CD4-positive, CD25-positive, alpha-beta regulatory T cell (primary cell): ENCODE results near the gene CACNB4. TPM values are rescaled to one million over a fixed set of nuclear protein-coding genes. Genes with fewer than 3 reads are reported as not detected.
"Not testable (repeated sequence)": the region's sequence is repeated elsewhere in the genome, so short reads cannot be mapped to it uniquely, and the experiment has no call there.

Experiments used
- ATAC-seq, 2 donors: fragments of 150-1000 bp; cut with Tn5 transposase; one replicate each; pipeline ENCODE4 v1.10.0; 2021; ENCODE audit warnings: low read depth in 2 of 2, moderate number of reproducible peaks in 2 of 2, moderate library complexity in 1 of 2
- DNase-seq, 3 donors: peaks; one replicate each; pipeline versions ENCODE4 v3.0.0 to v3.0.0-alpha.2; 2012 to 2022; ENCODE audit warnings: mixed read lengths in 1 of 3
- H3K27ac ChIP-seq: one replicate; pipeline ENCODE4 v1.7.0; 2013; ENCODE audit warnings: mild to moderate bottlenecking, low read length; ENCODE audit not compliant: insufficient read depth, poor library complexity, severe bottlenecking
- H3K27me3 ChIP-seq: one replicate; pipeline ENCODE4 v1.7.0; 2013; ENCODE audit warnings: low read length; ENCODE audit not compliant: control insufficient read depth, insufficient read depth
- H3K36me3 ChIP-seq: one replicate; pipeline ENCODE4 v1.7.0; 2013; ENCODE audit warnings: mild to moderate bottlenecking, low read length, moderate library complexity; ENCODE audit not compliant: control insufficient read depth, insufficient read depth
- H3K4me1 ChIP-seq: 2 replicates; pipeline ENCODE4 v1.7.0; 2013; ENCODE audit warnings: mild to moderate bottlenecking, low read length; ENCODE audit not compliant: insufficient read depth, control insufficient read depth, poor library complexity, severe bottlenecking
- H3K4me3 ChIP-seq: one replicate; pipeline ENCODE4 v1.7.0; 2013; ENCODE audit warnings: low read depth, mild to moderate bottlenecking, low read length, moderate library complexity
- H3K9me3 ChIP-seq, 2 experiments: 1 replicate in 1 of 2; 2 replicates in 1 of 2; pipeline ENCODE4 v1.7.0; 2013; ENCODE audit warnings: low read length in 2 of 2, mild to moderate bottlenecking in 1 of 2, moderate library complexity in 1 of 2; ENCODE audit not compliant: control insufficient read depth in 2 of 2
- H3K27ac Mint-ChIP-seq, 3 donors: one replicate each; pipeline ENCODE4 v1.8.0; 2020 to 2022; ENCODE audit warnings: mild to moderate bottlenecking in 3 of 3, mixed read lengths in 3 of 3, moderate library complexity in 2 of 3
- H3K27me3 Mint-ChIP-seq: one replicate; pipeline ENCODE4 v1.8.0; 2022; ENCODE audit warnings: mild to moderate bottlenecking, mixed read lengths
- H3K36me3 Mint-ChIP-seq: one replicate; pipeline ENCODE4 v1.8.0; 2020; ENCODE audit warnings: mixed read lengths
- H3K4me1 Mint-ChIP-seq, 4 donors: one replicate each; pipeline ENCODE4 v1.8.0; 2020 to 2022; ENCODE audit warnings: mixed read lengths in 4 of 4, mild to moderate bottlenecking in 1 of 4
- H3K4me3 Mint-ChIP-seq, 4 donors: one replicate each; pipeline ENCODE4 v1.8.0; 2020 to 2022; ENCODE audit warnings: mild to moderate bottlenecking in 4 of 4, mixed read lengths in 4 of 4, moderate library complexity in 3 of 4
- H3K9me3 Mint-ChIP-seq, 7 donors: one replicate each; pipeline ENCODE4 v1.8.0; 2020 to 2022; ENCODE audit warnings: mixed read lengths in 7 of 7, mild to moderate bottlenecking in 3 of 7, moderate library complexity in 2 of 7
- polyA plus RNA-seq, 4 donors: library from polyadenylated mRNA; unstranded; fragments of 300-500 nt; fragmentation: Illumina TruSeq; gene quantifications; one replicate each; pipeline ENCODE4 v1.2.3, GENCODE V29; 2021
- total RNA-seq: library from RNA; stranded (reverse); gene quantifications from one replicate; pipeline ENCODE4 v1.2.3, GENCODE V29; 2022

The CACNB4 gene
- total and polyA plus RNA-seq, 5 donors from 2014 or later, result 0.30 TPM; not detected in 4

- Mint-ChIP-seq H3K36me3 (no peaks in the 10 kb centered on the region), H3K4me1 (peaks cover 0 to 18% (median 9%) of the 10 kb centered on the region in 4 donors), H3K9me3 (no peaks in the 10 kb centered on the region), H3K27ac (no peak overlapping the region), H3K4me3 (peak overlapping the region; percentile 55 to 82 (median 81)), H3K27me3 (peaks cover 66% of the 10 kb centered on the region)
- H3K36me3 ChIP-seq, result no peaks in the 10 kb centered on the region
- peaks cover 56% of the 10 kb centered on the region for H3K27me3 ChIP-seq
- H3K4me1 ChIP-seq, result peaks cover 19% of the 10 kb centered on the region
- peak overlapping the region; percentile 26 for H3K4me3 ChIP-seq
- no peak overlapping the region for H3K27ac ChIP-seq
- ATAC-seq (no peak), DNase-seq (no peak)
- no peaks in the 10 kb centered on the region for H3K9me3 ChIP-seq
Measured at GRCh38 chr2:152097290-152097800, 1.5 kb downstream of the CACNB4 start.

GRCh38 chr2:152095146-152095545 is 3.7 kb downstream of the CACNB4 start:
- Histone ChIP-seq H3K27ac (no peak overlapping the region), H3K27me3 (peaks cover 37% of the 10 kb centered on the region), H3K4me1 (peaks cover 19% of the 10 kb centered on the region), H3K9me3 (no peaks in the 10 kb centered on the region), H3K4me3 (no peak overlapping the region), H3K36me3 (no peaks in the 10 kb centered on the region)
- Mint-ChIP-seq H3K36me3 (no peaks in the 10 kb centered on the region), H3K4me3 (no peak overlapping the region), H3K4me1 (peaks cover 0 to 18% (median 9%) of the 10 kb centered on the region in 4 donors), H3K9me3 (no peaks in the 10 kb centered on the region), H3K27me3 (peaks cover 65% of the 10 kb centered on the region), H3K27ac (no peak overlapping the region)
- DNase-seq (no peak), ATAC-seq (no peak)

GRCh38 chr2:152094014-152094413 is 4.8 kb downstream of the CACNB4 start:
- ATAC-seq, result no peak
- H3K9me3 Mint-ChIP-seq, result no peaks in the 10 kb centered on the region
- no peak overlapping the region for H3K27ac Mint-ChIP-seq

GRCh38 chr2:152093464-152093863 is 5.4 kb downstream of the CACNB4 start:
- H3K36me3 ChIP-seq, result no peaks in the 10 kb centered on the region
- peaks cover 8% of the 10 kb centered on the region for H3K4me1 ChIP-seq
- H3K4me3 ChIP-seq, result no peak overlapping the region
- H3K27ac ChIP-seq, result no peak overlapping the region
- Mint-ChIP-seq H3K27me3 (peaks cover 56% of the 10 kb centered on the region), H3K36me3 (no peaks in the 10 kb centered on the region), H3K9me3 (no peaks in the 10 kb centered on the region), H3K27ac (no peak overlapping the region), H3K4me3 (no peak overlapping the region), H3K4me1 (peaks cover 0 to 9% (median 5%) of the 10 kb centered on the region in 4 donors)
- DNase-seq (no peak), ATAC-seq (no peak)
- no peaks in the 10 kb centered on the region for H3K9me3 ChIP-seq
- peaks cover 26% of the 10 kb centered on the region for H3K27me3 ChIP-seq

More at GRCh38 chr2:152094014-152094413, 4.8 kb downstream of the CACNB4 start:
- no peaks in the 10 kb centered on the region for H3K9me3 ChIP-seq
- H3K4me1 Mint-ChIP-seq, result peaks cover 0 to 9% (median 5%) of the 10 kb centered on the region in 4 donors
- no peaks in the 10 kb centered on the region for H3K36me3 Mint-ChIP-seq
- H3K36me3 ChIP-seq, result no peaks in the 10 kb centered on the region
- H3K4me3 Mint-ChIP-seq, result no peak overlapping the region
- no peak overlapping the region for H3K4me3 ChIP-seq
- H3K27ac ChIP-seq, result no peak overlapping the region
- H3K27me3 Mint-ChIP-seq, result peaks cover 57% of the 10 kb centered on the region
- DNase-seq, result no peak
- peaks cover 26% of the 10 kb centered on the region for H3K27me3 ChIP-seq
- peaks cover 14% of the 10 kb centered on the region for H3K4me1 ChIP-seq

DNA sequence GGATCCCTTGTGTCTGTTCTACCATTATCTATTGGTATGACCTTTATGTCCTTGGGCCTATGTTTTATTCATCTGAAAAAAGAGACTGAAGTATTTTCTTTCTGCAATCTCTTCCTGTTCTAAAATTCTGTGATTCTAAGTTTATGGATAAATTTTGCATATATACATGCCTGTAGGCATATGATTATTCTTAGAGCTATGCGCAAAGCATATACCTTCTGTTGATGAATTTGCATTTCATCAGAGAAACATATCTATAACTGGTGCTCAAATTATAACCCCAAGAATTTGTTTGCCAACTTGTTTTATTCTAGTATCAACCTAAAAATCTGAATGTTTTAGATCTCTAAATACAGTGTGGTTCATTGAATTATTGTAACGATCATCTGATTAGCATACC is 6.7 kb downstream of the CACNB4 start:
- Histone ChIP-seq H3K36me3 (no peaks in the 10 kb centered on the region), H3K4me3 (no peak overlapping the region), H3K4me1 (no peaks in the 10 kb centered on the region), H3K27ac (no peak overlapping the region), H3K9me3 (no peaks in the 10 kb centered on the region), H3K27me3 (peaks cover 20% of the 10 kb centered on the region)
- no peaks in the 10 kb centered on the region for H3K36me3 Mint-ChIP-seq
- peaks cover 0 to under 1% (median 0%) of the 10 kb centered on the region in 4 donors for H3K4me1 Mint-ChIP-seq
- peaks cover 0 to 3% (median 0%) of the 10 kb centered on the region in 7 donors for H3K9me3 Mint-ChIP-seq
- peaks cover 43% of the 10 kb centered on the region for H3K27me3 Mint-ChIP-seq
- no peak overlapping the region for H3K27ac Mint-ChIP-seq
- DNase-seq (no peak), ATAC-seq (no peak)
- no peak overlapping the region for H3K4me3 Mint-ChIP-seq

DNA sequence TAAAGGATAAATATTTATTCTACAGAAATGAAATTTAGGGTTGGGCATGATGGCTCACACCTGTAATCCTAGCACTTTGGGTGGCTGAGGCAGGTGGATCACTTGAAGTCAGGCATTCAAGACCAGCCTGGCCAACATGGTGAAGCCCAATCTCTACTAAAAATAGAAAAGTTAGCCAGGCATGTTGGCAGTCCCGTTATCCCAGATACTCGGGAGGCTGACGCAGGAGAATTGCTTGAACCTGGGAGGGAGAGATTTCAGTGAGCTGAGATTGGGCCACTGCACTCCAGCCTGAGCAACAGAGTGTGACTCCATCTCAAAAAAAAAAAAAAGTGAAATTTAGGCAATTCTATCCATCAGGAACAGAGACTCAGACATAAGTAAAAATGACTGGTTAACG is 8.1 kb downstream of the CACNB4 start:
- not testable (repeated sequence) for H3K36me3 Mint-ChIP-seq, H3K9me3 Mint-ChIP-seq, H3K27ac Mint-ChIP-seq, H3K4me3 ChIP-seq, ATAC-seq, H3K4me1 ChIP-seq, DNase-seq, H3K36me3 ChIP-seq, H3K9me3 ChIP-seq, H3K27ac ChIP-seq, H3K4me1 Mint-ChIP-seq, H3K4me3 Mint-ChIP-seq
- peaks cover 13% of the 10 kb centered on the region for H3K27me3 ChIP-seq
- peaks cover 34% of the 10 kb centered on the region for H3K27me3 Mint-ChIP-seq

- no peaks in the 10 kb centered on the region for H3K36me3 ChIP-seq
- H3K4me1 Mint-ChIP-seq, result no peaks in the 10 kb centered on the region
- H3K4me3 Mint-ChIP-seq, result no peak overlapping the region
Measured at GRCh38 chr2:152089238-152089637, 9.6 kb downstream of the CACNB4 start.

GRCh38 chr2:152088006-152088405 is 10.8 kb downstream of the CACNB4 start:
- Histone ChIP-seq H3K9me3 (no peaks in the 10 kb centered on the region), H3K27ac (no peak overlapping the region), H3K4me1 (no peaks in the 10 kb centered on the region), H3K36me3 (no peaks in the 10 kb centered on the region), H3K4me3 (no peak overlapping the region), H3K27me3 (peaks cover 2% of the 10 kb centered on the region)
- H3K9me3 Mint-ChIP-seq, result peaks cover 0 to 3% (median 0%) of the 10 kb centered on the region in 7 donors
- DNase-seq, result no peak
- no peaks in the 10 kb centered on the region for H3K36me3 Mint-ChIP-seq
- no peak overlapping the region for H3K27ac Mint-ChIP-seq
- no peak for ATAC-seq
- no peak overlapping the region for H3K4me3 Mint-ChIP-seq
- H3K4me1 Mint-ChIP-seq, result no peaks in the 10 kb centered on the region
- H3K27me3 Mint-ChIP-seq, result peaks cover 17% of the 10 kb centered on the region

More at GRCh38 chr2:152089238-152089637, 9.6 kb downstream of the CACNB4 start:
- Mint-ChIP-seq H3K9me3 (peaks cover 0 to 3% (median 0%) of the 10 kb centered on the region in 7 donors), H3K27ac (no peak overlapping the region), H3K36me3 (no peaks in the 10 kb centered on the region), H3K27me3 (peaks cover 22% of the 10 kb centered on the region)
- ATAC-seq (no peak), DNase-seq (no peak)
- Histone ChIP-seq H3K4me1 (no peaks in the 10 kb centered on the region), H3K9me3 (no peaks in the 10 kb centered on the region), H3K27ac (no peak overlapping the region), H3K27me3 (peaks cover 2% of the 10 kb centered on the region), H3K4me3 (no peak overlapping the region)
